ENCODE measurements around the gene CCDC85B.
A peak's percentile ranks its signal among the peaks of the same experiment; 100 is the strongest.
"Not testable (repeated sequence)": the region's sequence is repeated elsewhere in the genome, so short reads cannot be mapped to it uniquely, and the experiment has no call there.

CCDC85B gene

GRCh38 chr11:65890324-65891218, at the start of gene CCDC85B:
Gene CCDC85B (plus strand): TSS chr11:65890673. CDS start chr11:65890784, 111 bp downstream.
- peak within 1 kb of the TSS; percentile 99 for H3K4me3 Mint-ChIP-seq
- no peaks in the 10 kb centered on the region for H3K27me3 Mint-ChIP-seq
- peaks cover 27% of the 10 kb centered on the region for H3K36me3 Mint-ChIP-seq (ENCODE audit: low read depth)
- peak within 1 kb of the TSS; percentile 95 for H3K27ac Mint-ChIP-seq
- peaks cover 76% of the 10 kb centered on the region for H3K4me1 Mint-ChIP-seq (ENCODE audit: low read depth)
- H3K9me3 Mint-ChIP-seq = no peaks in the 10 kb centered on the region

- H3K4me1 Mint-ChIP-seq (ENCODE audit: low read depth) = no peaks in the 10 kb centered on the region
- no peak overlapping the region for H3K4me3 Mint-ChIP-seq
- no peaks in the 10 kb centered on the region for H3K9me3 Mint-ChIP-seq
- no peaks in the 10 kb centered on the region for H3K36me3 Mint-ChIP-seq (ENCODE audit: low read depth)
- no peaks in the 10 kb centered on the region for H3K27me3 Mint-ChIP-seq
- no peak overlapping the region for H3K27ac Mint-ChIP-seq
Observed at GRCh38 chr11:65842144-65842543, 48.3 kb upstream of the CCDC85B start.

DNA sequence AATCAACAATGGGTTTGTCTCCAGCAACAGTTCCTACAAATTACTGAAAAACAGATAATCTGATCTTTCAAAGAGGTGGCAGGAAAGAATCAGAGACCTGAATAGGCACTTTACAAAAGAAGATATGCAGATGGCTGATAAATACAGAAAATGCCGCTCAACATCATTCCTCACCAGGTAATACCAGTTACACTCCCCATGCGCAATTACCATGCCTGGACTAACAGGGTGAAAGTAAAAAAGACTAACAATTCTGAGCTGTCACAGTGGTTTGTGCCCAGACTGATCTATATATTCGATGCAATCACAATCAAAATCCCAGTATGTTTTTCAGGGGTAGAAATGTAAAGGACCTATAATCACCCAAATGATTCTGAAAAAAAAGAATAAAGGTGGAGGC, 46.7 kb upstream of the CCDC85B start:
- Mint-ChIP-seq H3K36me3 (ENCODE audit: low read depth) (no peaks in the 10 kb centered on the region), H3K9me3 (no peaks in the 10 kb centered on the region), H3K4me1 (ENCODE audit: low read depth) (no peaks in the 10 kb centered on the region), H3K27me3 (no peaks in the 10 kb centered on the region), H3K4me3 (no peak overlapping the region), H3K27ac (no peak overlapping the region)

DNA sequence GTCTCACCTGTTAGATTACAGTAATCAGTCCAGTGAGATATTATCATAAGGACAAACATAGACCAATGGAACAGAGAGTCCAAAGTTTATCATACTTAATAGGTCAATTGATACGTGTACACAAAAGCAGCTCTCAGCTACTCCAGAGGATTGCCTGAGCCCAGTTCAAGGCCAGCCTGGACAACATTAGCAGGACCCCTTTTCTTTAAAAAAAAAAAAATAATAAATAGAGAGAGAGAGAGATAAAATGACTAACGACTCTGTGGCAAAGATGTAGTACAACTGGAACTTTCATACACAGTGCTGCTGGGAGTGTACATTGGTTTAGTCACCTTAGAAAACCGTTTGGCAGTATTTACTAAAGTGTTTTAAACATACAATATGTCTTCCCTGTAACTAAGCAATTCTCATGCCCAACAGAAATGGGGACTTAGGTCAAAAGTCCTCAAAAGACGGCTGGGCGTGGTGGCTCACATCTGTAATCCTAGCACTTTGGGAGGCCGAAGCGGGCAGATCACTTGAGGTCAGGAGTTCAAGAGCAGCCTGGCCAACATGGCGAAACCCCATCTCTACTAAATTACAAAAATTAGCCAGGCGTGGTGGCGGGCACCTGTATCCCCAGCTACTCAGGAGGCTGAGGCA, 46.1 kb upstream of the CCDC85B start:
- no peaks in the 10 kb centered on the region for H3K36me3 Mint-ChIP-seq (ENCODE audit: low read depth)
- no peaks in the 10 kb centered on the region for H3K27me3 Mint-ChIP-seq
- H3K27ac Mint-ChIP-seq = no peak overlapping the region
- no peaks in the 10 kb centered on the region for H3K9me3 Mint-ChIP-seq
- H3K4me1 Mint-ChIP-seq (ENCODE audit: low read depth) = no peaks in the 10 kb centered on the region
- no peak overlapping the region for H3K4me3 Mint-ChIP-seq

GRCh38 chr11:65847746-65848145, 42.7 kb upstream of the CCDC85B start:
- Mint-ChIP-seq H3K4me3 (no peak overlapping the region), H3K27me3 (no peaks in the 10 kb centered on the region), H3K4me1 (ENCODE audit: low read depth) (no peaks in the 10 kb centered on the region), H3K9me3 (no peaks in the 10 kb centered on the region), H3K36me3 (ENCODE audit: low read depth) (peaks cover 14% of the 10 kb centered on the region), H3K27ac (no peak overlapping the region)

- not testable (repeated sequence) for H3K27ac Mint-ChIP-seq; H3K9me3 Mint-ChIP-seq; H3K4me3 Mint-ChIP-seq; H3K27me3 Mint-ChIP-seq; H3K4me1 Mint-ChIP-seq (ENCODE audit: low read depth)
- H3K36me3 Mint-ChIP-seq (ENCODE audit: low read depth) = peaks cover 23% of the 10 kb centered on the region
Observed at GRCh38 chr11:65848693-65849092, 41.8 kb upstream of the CCDC85B start.

- H3K27me3 Mint-ChIP-seq = no peaks in the 10 kb centered on the region
- H3K9me3 Mint-ChIP-seq = no peaks in the 10 kb centered on the region
- H3K4me3 Mint-ChIP-seq = no peak overlapping the region
- H3K36me3 Mint-ChIP-seq (ENCODE audit: low read depth) = peaks cover 30% of the 10 kb centered on the region
- H3K4me1 Mint-ChIP-seq (ENCODE audit: low read depth) = peaks cover 9% of the 10 kb centered on the region
- no peak overlapping the region for H3K27ac Mint-ChIP-seq
Observed at GRCh38 chr11:65849366-65849765, 41.1 kb upstream of the CCDC85B start.

DNA sequence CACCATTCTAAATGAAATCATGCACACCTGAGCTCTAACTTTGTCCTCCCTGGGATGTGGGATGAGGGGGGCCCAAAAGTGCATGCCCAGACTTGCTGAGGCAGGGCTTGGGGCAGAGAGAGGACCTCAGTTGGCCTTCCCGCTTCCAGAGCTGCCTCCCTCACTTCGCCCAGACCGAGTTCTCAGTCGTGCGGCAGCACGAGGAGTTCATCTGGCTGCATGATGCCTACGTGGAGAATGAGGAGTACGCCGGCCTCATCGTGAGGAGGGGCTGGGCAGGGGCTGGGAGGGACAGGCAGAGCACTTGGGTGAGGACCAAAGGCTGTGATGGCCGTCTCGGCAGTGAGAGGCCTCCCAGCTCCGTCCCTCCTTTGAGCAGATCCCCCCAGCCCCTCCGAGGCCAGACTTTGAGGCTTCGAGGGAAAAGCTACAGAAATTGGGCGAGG, 40.7 kb upstream of the CCDC85B start:
- peaks cover 34% of the 10 kb centered on the region for H3K36me3 Mint-ChIP-seq (ENCODE audit: low read depth)
- H3K4me1 Mint-ChIP-seq (ENCODE audit: low read depth) = peaks cover 13% of the 10 kb centered on the region
- H3K4me3 Mint-ChIP-seq = no peak overlapping the region
- no peak overlapping the region for H3K27ac Mint-ChIP-seq
- no peaks in the 10 kb centered on the region for H3K27me3 Mint-ChIP-seq
- H3K9me3 Mint-ChIP-seq = no peaks in the 10 kb centered on the region

GRCh38 chr11:65850217-65851082, 40.0 kb upstream of the CCDC85B start:
- H3K27me3 Mint-ChIP-seq = no peaks in the 10 kb centered on the region
- peaks cover 19% of the 10 kb centered on the region for H3K4me1 Mint-ChIP-seq (ENCODE audit: low read depth)
- no peak overlapping the region for H3K27ac Mint-ChIP-seq
- H3K36me3 Mint-ChIP-seq (ENCODE audit: low read depth) = peaks cover 41% of the 10 kb centered on the region
- no peaks in the 10 kb centered on the region for H3K9me3 Mint-ChIP-seq
- H3K4me3 Mint-ChIP-seq = no peak overlapping the region

DNA sequence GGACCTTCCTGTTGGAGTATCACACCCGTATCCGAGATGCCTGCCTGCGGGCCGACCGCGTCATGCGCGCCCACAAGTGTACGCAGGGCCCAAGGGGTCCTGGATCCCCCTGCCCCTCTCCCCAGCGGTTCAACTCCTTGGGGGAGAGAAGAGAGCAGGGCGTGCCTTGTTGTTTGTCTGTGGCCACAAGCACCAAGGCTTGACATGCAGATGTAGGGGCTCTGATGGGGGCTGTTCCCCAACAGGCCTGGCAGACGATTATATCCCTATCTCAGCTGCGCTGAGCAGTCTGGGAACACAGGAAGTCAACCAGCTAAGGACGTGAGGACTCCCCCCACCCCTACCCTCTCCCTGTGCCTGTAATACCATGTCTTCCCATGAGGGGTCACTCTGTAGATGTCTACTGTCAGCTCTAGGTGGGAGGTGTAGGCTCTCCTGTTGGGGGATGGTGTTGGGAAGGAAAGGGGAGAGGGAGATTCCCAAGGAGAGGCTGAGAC, 39.3 kb upstream of the CCDC85B start:
- peaks cover 26% of the 10 kb centered on the region for H3K4me1 Mint-ChIP-seq (ENCODE audit: low read depth)
- no peaks in the 10 kb centered on the region for H3K9me3 Mint-ChIP-seq
- H3K27me3 Mint-ChIP-seq = no peaks in the 10 kb centered on the region
- H3K27ac Mint-ChIP-seq = no peak overlapping the region
- H3K4me3 Mint-ChIP-seq = no peak overlapping the region
- peaks cover 47% of the 10 kb centered on the region for H3K36me3 Mint-ChIP-seq (ENCODE audit: low read depth)

DNA sequence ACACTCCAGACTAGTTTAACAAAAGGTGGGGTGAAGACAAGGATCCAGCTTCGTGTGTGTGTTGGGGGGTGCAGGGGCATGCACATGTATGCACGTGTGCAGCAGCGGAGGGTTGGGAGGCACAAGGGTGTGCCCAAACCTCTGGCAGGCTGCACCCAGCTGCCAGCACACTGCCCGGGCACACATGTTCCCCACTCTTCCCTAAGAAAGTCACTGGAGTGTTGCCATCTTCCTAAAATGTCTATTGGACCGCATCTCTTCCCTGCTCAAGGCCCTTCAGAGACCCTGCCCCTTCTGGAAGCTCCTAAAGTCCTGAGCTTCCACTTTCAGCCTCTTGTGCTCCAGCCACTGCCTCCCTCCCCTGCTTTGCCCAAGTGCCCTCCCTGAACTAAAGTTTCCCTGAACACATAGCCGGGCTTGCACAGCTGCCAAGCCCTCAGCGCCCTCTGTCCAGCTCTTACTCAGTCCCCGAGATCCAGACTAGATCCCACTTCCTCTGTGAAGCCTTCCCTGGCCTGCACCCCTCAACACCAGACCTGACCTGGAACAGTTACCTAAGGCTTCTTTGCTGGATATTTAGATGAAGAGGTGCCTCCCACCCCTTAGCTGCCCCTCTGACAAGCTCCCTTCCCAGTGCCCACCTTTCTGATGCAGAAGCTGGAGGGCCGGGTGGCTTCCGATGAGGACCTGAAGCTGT, 38.5 kb upstream of the CCDC85B start:
- Mint-ChIP-seq H3K27me3 (no peaks in the 10 kb centered on the region), H3K9me3 (no peaks in the 10 kb centered on the region), H3K4me1 (ENCODE audit: low read depth) (peaks cover 34% of the 10 kb centered on the region), H3K27ac (no peak overlapping the region), H3K4me3 (no peak overlapping the region), H3K36me3 (ENCODE audit: low read depth) (peaks cover 56% of the 10 kb centered on the region)

DNA sequence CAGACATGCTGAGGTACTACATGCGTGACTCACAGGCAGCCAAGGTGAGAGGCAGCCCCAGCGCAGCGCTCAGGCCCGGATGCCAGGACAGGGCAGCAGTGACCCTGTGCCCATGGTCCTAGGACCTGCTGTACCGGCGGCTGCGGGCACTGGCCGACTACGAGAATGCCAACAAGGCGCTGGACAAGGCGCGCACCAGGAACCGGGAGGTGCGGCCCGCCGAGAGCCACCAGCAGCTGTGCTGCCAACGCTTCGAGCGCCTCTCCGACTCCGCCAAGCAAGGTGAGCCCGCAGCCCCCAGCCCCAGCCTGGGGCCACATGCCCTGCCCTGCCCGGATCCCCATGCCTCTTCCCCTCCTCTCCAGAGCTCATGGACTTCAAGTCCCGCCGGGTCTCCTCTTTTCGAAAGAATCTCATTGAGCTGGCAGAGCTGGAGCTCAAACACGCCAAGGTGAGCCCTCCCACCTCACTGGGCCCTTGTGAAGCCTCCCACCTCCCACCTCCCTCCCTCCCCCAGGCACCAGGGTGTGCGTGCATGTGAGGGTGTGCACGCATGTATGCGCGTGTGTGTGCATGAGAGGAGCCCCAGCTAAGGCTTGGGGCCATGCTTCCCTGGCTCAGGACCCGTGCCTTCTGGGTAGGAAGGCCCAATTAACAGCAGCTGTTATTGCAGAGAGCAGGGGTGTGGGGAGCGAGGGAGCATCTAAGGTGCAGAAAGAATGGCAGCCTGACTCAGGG, 37.8 kb upstream of the CCDC85B start:
- Mint-ChIP-seq H3K27me3 (no peaks in the 10 kb centered on the region), H3K27ac (no peak overlapping the region), H3K9me3 (no peaks in the 10 kb centered on the region), H3K4me3 (no peak overlapping the region), H3K36me3 (ENCODE audit: low read depth) (peaks cover 56% of the 10 kb centered on the region), H3K4me1 (ENCODE audit: low read depth) (peaks cover 34% of the 10 kb centered on the region)

DNA sequence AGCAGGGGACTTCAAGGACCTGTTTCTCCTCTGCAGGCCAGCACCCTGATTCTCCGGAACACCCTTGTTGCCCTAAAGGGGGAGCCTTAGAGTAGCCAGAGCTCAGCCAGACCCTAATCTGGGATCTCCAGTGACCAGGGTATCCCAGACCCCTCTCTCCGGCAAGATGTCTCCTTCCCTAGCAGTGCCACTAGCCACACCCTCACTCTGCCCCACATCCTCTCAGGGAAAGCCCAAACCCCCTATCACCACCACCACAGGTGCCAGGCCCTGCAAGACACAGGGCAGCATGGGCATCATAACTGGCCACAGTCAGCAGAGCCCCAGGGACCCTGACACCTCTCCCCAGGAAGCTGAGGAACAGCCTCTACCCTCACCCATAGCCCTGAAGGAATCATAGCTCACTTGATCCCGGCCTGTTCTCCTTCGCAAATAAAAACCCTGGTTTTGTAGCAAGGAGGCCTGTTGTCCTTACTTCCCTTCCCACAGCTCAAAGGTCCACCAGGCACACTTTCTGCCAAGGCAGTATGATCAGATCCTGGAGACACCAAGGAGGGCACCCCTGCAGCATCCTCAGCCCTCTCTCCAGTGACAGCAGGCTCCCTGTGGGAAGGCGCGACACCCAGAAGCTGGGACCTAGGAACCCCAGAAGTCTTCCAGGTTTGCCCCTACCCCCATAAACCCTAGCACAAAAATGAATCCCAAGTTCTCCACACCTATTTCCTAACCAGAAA, 37.1 kb upstream of the CCDC85B start:
- peaks cover 36% of the 10 kb centered on the region for H3K4me1 Mint-ChIP-seq (ENCODE audit: low read depth)
- H3K4me3 Mint-ChIP-seq = peak overlapping the region; percentile 10
- peaks cover 56% of the 10 kb centered on the region for H3K36me3 Mint-ChIP-seq (ENCODE audit: low read depth)
- H3K27ac Mint-ChIP-seq = peak overlapping the region; percentile 75
- H3K9me3 Mint-ChIP-seq = no peaks in the 10 kb centered on the region
- no peaks in the 10 kb centered on the region for H3K27me3 Mint-ChIP-seq
